Ureter (tissue), 1 donor: Measurements from ENCODE around the gene INTS3. TPM values are rescaled to one million over a fixed set of nuclear protein-coding genes. Genes with fewer than 3 reads are reported as not detected.
A peak's percentile ranks its signal among the peaks of the same experiment; 100 is the strongest.
"Not testable (repeated sequence)": the region's sequence is repeated elsewhere in the genome, so short reads cannot be mapped to it uniquely, and the experiment has no call there.

Experiments used
- DNase-seq: peaks from one replicate; pipeline ENCODE4 v3.0.0-alpha.2; 2020; ENCODE audit warnings: low spot score
- total RNA-seq: library from RNA; stranded (reverse); gene quantifications from one replicate; pipeline ENCODE4 v1.2.4, GENCODE V29; 2023
- donor health status: DM: yes; HTN: yes; CAD: no.

The INTS3 gene
- total RNA-seq, 1 donor from 2014 or later, result 77.5 TPM

DNA sequence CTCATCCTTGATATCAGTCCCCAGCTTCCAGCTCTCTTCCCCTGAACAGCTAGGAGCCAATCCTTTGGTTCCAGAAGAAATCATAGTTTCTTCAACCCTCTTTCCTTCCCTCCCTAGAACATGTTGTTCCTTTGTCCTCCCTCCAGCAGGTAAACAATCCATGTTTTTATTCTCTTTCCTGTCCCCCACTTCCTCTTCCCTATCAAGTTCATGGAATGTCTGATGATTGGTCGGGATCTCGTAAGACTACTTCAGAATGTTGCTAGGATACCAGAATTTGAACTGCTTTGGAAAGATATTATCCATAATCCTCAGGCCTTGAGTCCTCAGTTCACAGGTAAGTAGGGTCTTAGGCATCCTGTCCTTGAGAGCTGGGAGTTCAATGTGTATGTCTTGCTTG, 24.2 kb downstream of the INTS3 start:
- DNase-seq, result no peak

DNA sequence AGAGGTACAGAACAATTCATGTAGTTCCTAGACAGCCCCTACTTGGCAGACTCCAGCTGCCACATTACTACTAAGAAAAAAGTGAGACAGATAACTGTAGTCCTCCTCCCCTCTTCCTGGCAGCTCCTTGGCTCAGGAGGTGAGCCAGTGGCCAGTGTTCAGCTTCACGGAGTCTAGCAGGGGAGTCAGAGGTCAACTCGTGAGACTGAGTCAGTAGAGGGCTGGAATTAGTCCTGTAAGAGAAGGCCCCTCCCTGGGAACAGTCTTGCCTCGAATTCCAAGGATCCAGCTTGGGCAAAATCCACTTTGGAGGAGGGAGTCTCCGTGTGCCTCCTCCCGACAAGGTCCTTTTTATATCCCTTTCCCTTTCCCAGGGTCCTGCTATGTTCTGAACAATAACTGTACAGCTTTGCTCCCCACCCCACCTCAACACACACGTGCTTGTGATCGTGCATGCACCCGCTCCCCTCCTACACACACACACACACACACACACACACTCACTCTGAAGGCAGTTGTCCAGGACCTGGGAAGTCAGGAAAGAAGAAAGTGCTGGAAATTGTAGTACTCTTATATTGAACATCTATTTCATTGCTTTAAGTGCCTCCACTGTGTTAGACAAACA, 24.8 kb downstream of the INTS3 start:
- DNase-seq, result no peak

DNA sequence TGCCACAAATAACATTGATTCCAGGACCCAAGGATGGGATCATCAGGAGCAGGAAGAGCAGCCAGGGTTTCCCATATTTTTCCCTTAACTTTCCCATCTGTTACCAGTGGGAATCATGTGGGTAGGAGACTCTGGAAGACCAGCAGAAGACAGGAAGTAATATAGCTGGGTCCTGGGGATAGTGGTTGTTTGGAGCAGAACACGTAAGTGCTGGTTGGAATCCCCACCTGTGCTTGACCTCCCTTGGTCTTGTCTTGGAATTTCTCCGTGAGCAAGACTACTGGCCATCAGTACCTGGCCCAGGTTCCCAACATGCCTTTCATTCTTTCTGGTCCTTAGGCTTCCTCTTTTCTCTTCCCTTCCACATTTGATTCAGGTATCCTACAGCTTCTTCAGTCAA, 26.4 kb downstream of the INTS3 start:
- DNase-seq, result no peak

- DNase-seq, result no peak
Measured at GRCh38 chr1:153760440-153760839, 32.6 kb downstream of the INTS3 start.

GRCh38 chr1:153763365-153764225, 35.7 kb downstream of the INTS3 start:
- no peak for DNase-seq

DNA sequence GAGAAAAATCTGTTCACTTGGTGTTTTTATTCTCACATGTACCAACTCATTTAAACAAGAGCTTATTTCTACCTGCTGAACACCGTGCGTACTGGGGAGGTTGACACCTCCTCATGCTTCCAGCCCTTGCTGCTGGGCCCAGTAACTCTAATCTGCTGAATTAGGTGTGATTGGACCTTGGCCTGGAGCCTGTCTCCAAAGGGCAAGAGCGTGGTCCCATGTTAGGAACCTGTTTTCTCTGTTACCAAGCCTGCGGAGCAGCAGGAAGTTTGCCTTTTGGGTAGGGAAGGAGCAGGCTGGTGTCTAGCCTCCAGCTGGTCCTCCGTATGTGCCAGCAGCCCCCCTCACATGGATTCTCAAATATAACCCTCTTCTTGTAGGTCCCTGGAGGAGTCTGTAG, 36.5 kb downstream of the INTS3 start:
- no peak for DNase-seq

- not testable (repeated sequence) for DNase-seq
Measured at GRCh38 chr1:153766663-153767062, 38.8 kb downstream of the INTS3 start.

DNA sequence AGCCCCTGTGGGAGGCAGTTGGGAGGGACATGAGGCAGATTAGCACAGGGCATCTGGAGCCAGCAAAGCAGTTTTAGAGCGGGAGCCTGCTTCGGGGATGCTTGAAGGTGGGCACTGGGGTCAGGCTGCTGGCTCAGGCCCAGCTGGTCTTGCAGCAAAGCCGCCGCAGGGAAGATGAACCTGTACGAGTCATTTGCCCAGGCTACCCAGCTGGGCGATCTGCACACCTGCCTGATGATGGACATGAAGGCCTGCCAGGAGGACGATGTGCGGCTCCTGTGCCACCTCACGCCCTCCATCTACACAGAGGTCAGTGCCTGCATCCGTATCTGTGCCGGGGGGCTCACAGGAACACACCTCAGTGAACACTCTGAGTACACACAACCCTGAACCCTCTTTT, 39.7 kb downstream of the INTS3 start:
- no peak for DNase-seq

- DNase-seq, result no peak
Measured at GRCh38 chr1:153768316-153769181, 40.7 kb downstream of the INTS3 start.

GRCh38 chr1:153769221-153769620, 41.4 kb downstream of the INTS3 start:
- DNase-seq, result no peak

GRCh38 chr1:153770797-153771196, 42.9 kb downstream of the INTS3 start:
- no peak for DNase-seq

- DNase-seq, result no peak
Measured at GRCh38 chr1:153771261-153771660, 43.4 kb downstream of the INTS3 start.

- DNase-seq, result no peak
Measured at GRCh38 chr1:153771841-153772593, 44.2 kb downstream of the INTS3 start.

DNA sequence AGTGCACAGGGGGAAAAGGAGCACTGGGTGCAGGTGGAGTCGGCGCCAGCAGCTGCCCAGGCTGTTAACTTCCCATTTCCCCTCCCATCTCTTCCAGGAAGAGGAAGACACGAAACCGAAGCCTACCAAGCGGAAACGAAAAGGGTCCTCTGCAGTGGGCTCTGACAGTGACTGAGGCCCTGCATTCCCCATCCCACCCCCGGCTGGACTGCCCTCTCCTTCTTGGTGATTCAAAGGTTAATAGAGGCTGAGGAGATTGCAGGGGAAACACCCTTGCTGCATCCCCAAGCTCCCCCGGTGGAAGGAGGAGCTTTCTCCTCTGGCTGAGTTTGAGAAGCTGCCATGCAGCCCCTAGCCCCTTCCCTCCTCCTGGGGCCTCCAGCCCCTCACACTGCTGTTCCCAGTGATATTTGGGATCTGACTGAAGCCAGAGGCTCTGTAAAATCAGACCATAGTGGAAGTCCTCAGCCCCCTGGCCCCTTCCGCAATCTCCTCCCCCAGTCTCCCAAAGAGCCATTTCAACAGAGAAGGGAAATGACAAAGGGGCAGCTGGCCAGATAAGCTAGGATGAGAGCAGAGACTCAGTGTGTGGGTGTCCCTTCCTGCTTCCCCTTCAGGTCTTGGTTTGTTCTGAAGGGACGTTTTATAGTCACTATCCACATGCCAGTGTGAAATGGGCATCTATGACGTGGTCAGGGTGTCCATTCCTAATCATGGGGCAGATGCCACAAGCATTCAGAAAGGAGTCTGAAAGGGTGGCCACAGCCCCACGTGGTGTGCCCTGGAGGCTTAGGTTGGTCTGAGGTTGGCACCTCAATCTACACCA, 45.5 kb downstream of the INTS3 start:
- DNase-seq, result no peak

DNA sequence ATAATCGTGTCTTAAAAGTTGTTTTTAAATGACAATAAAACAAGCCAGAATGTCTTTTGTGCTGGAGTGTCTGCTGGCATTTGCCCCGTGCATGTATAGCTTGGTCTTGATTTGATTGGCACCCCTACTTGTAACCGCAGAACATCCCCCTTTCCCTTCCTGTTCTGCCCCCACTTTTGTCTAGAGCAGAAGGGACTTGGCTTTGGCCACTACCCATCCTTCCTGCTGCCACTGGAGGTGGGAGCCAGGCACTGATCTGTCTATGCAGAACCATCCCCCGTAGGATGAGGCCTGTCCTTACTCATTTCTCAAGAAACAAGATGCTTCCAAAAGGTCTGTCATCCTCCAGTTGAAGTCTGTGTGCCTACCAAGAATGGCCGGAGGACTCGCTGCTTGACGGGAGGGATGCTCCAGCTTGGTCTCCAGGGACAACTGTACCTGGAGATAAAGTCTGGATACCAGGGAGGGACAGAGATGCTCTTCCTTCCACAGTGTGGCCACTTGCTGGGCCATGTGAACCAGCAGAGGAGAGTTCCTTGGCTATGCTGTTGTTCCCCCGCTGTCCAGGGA, 46.3 kb downstream of the INTS3 start:
- DNase-seq, result no peak

DNA sequence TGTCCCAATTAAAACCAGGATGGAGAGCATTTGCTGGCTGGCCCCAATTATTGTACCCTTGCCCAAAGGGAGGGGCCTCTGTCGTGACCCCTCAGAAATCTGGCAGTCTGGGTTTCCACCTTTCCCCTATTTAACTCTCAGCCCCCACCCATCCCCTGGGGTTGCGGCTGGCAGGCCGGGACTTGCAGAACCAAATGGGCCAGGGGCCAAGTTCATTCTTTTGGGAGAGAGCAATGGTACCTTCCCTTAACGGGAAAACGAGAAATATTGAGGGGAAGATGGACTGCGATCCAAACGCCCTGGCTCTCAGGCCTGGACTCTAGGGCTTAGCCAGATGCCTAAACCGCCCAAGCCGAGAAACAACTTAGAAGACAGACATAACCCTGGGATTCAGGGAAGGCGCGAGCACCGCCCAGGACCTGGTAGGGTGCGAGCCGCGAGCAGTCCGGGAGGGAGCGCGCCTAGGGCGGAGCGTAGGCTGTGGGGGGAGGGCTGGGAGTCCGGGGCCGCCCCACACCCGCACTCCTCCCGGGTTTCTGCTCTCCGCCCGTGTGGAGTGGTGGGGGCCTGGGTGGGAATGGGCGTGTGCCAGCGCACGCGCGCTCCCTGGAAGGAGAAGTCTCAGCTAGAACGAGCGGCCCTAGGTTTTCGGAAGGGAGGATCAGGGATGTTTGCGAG, 47.1 kb downstream of the INTS3 start, which contains the start of gene SLC27A3:
Gene SLC27A3, plus strand, starts transcription at position 628 of the 678 bp plus-strand sequence. CDS start 91 bp downstream, outside the sequence.
- peak; percentile 86 for DNase-seq

- DNase-seq, result peak; percentile 77
Measured at GRCh38 chr1:153775458-153776327, 47.8 kb downstream of the INTS3 start.

DNA sequence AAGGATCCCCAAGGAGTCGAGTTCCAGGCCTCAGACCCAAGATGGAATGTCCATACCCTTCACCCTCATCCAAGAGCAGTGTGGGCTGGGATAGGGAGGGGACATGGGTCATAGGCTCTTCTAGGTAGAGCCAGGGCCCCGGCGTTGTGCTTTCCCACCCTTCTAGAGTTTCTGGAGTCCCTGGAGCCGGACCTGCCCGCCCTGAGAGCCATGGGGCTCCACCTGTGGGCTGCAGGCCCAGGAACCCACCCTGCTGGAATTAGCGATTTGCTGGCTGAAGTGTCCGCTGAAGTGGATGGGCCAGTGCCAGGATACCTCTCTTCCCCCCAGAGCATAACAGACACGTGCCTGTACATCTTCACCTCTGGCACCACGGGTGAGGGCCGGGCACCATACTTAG, 48.5 kb downstream of the INTS3 start:
- no peak for DNase-seq
